HL-60 (cell line): ENCODE measurements around the gene LEF1.

Source experiments
- DNase-seq, 2 experiments: peaks; one replicate each; pipeline ENCODE4 v3.0.0-alpha.2; 2010 to 2020; ENCODE audit warnings: low read depth in 1 of 2, low spot score in 1 of 2
- H3K27ac ChIP-seq: fragments of 250-450 bp; sonication (Bioruptor Pico); replicated peaks from 2 replicates; pipeline ENCODE4 v1.5.1; 2020; ENCODE audit warnings: mild to moderate bottlenecking, moderate library complexity
- H3K27me3 ChIP-seq: fragments of 250-450 bp; sonication (Bioruptor Pico); 2 replicates; pipeline ENCODE4 v1.5.1; 2021; ENCODE audit warnings: mild to moderate bottlenecking, moderate library complexity; ENCODE audit not compliant: insufficient read depth, poor library complexity, severe bottlenecking
- H3K4me3 ChIP-seq: replicated peaks from 2 replicates; pipeline ENCODE4 v1.5.1; 2011; ENCODE audit warnings: mild to moderate bottlenecking, control low read depth, low read length; ENCODE audit not compliant: insufficient read depth
- GABPA ChIP-seq: IDR thresholded peaks from 2 replicates; pipeline ENCODE4 v1.6.1; 2012; ENCODE audit warnings: low read depth
- POLR2AphosphoS5 ChIP-seq: IDR thresholded peaks from 2 replicates; pipeline ENCODE4 v1.6.1; 2012; ENCODE audit warnings: low read depth
- SPI1 ChIP-seq: IDR thresholded peaks from 2 replicates; pipeline ENCODE4 v1.6.1; 2012; ENCODE audit warnings: low read depth, mild to moderate bottlenecking, borderline replicate concordance
- TF ChIP-seq, protein P1 (sequence below): IDR thresholded peaks from one replicate; pipeline ENCODE4 v1.5.1; 2011; ENCODE audit warnings: low read length, control low read depth, inconsistent platforms; ENCODE audit not compliant: insufficient read depth
- TF ChIP-seq, protein P2 (sequence below): IDR thresholded peaks from 2 replicates; pipeline ENCODE4 v1.6.1; 2012; ENCODE audit warnings: low read depth; ENCODE audit not compliant: insufficient replicate concordance

The LEF1 gene

DNA sequence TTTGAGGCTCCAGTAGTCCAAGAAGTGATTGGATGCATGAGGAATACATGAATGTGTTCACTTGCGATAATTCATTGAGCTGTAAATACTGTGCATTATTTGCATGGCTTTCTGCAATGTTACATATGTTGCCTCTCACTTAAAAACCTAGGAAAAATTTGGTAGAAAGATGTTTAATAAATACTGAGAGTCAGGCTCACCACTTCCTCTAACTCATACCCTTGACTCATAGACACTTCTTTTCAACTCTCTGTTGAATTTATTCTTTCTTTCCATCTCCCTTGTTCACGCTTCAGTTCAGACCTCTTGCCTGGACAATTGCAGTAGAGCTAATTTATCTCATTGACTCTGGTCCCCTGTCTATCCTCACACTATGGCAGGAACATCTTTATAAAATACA is 35.8 kb upstream of the LEF1 start:
- no peak overlapping the region for H3K27ac ChIP-seq
- no peaks in the 10 kb centered on the region for H3K27me3 ChIP-seq
- no peak for DNase-seq
- no peak overlapping the region for H3K4me3 ChIP-seq
- TF ChIP-seq, protein P1, sequence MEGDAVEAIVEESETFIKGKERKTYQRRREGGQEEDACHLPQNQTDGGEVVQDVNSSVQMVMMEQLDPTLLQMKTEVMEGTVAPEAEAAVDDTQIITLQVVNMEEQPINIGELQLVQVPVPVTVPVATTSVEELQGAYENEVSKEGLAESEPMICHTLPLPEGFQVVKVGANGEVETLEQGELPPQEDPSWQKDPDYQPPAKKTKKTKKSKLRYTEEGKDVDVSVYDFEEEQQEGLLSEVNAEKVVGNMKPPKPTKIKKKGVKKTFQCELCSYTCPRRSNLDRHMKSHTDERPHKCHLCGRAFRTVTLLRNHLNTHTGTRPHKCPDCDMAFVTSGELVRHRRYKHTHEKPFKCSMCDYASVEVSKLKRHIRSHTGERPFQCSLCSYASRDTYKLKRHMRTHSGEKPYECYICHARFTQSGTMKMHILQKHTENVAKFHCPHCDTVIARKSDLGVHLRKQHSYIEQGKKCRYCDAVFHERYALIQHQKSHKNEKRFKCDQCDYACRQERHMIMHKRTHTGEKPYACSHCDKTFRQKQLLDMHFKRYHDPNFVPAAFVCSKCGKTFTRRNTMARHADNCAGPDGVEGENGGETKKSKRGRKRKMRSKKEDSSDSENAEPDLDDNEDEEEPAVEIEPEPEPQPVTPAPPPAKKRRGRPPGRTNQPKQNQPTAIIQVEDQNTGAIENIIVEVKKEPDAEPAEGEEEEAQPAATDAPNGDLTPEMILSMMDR: no peak
- TF ChIP-seq, protein P2, sequence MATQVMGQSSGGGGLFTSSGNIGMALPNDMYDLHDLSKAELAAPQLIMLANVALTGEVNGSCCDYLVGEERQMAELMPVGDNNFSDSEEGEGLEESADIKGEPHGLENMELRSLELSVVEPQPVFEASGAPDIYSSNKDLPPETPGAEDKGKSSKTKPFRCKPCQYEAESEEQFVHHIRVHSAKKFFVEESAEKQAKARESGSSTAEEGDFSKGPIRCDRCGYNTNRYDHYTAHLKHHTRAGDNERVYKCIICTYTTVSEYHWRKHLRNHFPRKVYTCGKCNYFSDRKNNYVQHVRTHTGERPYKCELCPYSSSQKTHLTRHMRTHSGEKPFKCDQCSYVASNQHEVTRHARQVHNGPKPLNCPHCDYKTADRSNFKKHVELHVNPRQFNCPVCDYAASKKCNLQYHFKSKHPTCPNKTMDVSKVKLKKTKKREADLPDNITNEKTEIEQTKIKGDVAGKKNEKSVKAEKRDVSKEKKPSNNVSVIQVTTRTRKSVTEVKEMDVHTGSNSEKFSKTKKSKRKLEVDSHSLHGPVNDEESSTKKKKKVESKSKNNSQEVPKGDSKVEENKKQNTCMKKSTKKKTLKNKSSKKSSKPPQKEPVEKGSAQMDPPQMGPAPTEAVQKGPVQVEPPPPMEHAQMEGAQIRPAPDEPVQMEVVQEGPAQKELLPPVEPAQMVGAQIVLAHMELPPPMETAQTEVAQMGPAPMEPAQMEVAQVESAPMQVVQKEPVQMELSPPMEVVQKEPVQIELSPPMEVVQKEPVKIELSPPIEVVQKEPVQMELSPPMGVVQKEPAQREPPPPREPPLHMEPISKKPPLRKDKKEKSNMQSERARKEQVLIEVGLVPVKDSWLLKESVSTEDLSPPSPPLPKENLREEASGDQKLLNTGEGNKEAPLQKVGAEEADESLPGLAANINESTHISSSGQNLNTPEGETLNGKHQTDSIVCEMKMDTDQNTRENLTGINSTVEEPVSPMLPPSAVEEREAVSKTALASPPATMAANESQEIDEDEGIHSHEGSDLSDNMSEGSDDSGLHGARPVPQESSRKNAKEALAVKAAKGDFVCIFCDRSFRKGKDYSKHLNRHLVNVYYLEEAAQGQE: no peak
- TF ChIP-seq SPI1: no peak
- no peak for TF ChIP-seq GABPA
- no peak for TF ChIP-seq POLR2AphosphoS5

DNA sequence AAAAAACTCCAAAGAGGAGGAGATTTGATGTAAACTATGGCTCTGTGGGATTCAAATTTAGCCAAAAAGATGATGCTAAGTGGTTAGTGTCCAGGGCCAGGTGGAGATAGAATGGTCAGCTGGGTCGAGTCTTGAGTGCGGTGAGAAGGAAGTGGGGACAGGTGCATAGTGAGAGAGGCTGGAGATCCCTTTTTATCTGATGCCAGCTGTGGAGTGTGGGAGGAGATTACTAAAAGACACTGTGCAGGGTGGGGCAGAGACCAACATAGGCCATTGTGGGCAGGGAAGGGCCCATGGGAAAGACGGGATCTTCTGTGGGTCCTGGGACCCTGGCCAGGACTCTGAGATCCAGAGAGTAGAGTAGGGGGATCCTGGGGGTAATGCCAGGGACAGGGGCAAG is 34.6 kb upstream of the LEF1 start:
- Histone ChIP-seq H3K4me3 (no peak overlapping the region), H3K27ac (no peak overlapping the region), H3K27me3 (no peaks in the 10 kb centered on the region)
- DNase-seq: no peak
- TF ChIP-seq, protein P2: no peak
- no peak for TF ChIP-seq SPI1
- TF ChIP-seq POLR2AphosphoS5: no peak
- no peak for TF ChIP-seq GABPA
- TF ChIP-seq, protein P1: no peak

- no peaks in the 10 kb centered on the region for H3K27me3 ChIP-seq
- TF ChIP-seq POLR2AphosphoS5: no peak
- TF ChIP-seq, protein P1: no peak
- TF ChIP-seq, protein P2: no peak
- TF ChIP-seq SPI1: no peak
- TF ChIP-seq GABPA: no peak
- no peak overlapping the region for H3K4me3 ChIP-seq
- DNase-seq: no peak
- no peak overlapping the region for H3K27ac ChIP-seq
Measured at GRCh38 chr4:108201774-108202173, 33.0 kb upstream of the LEF1 start.
